Left lobe of liver (tissue), 2 donors: ENCODE measurements around the gene COA1. TPM values are rescaled to one million over a fixed set of nuclear protein-coding genes. Genes with fewer than 3 reads are reported as not detected.
"Not testable (repeated sequence)": the region's sequence is repeated elsewhere in the genome, so short reads cannot be mapped to it uniquely, and the experiment has no call there.

Experiments
- ATAC-seq: fragments of 200-7000 bp; cut with Tn5 transposase; one replicate; pipeline ENCODE4 v1.9.1; 2020; ENCODE audit warnings: mild to moderate bottlenecking, moderate library complexity
- DNase-seq: peaks from one replicate; pipeline ENCODE4 v3.0.0-alpha.2; 2020; ENCODE audit warnings: low spot score
- total RNA-seq: library from RNA; stranded (reverse); gene quantifications from one replicate; pipeline ENCODE4 v1.2.1, GENCODE V29; 2021
- donor health status: DM: no; HTN: no; CAD: no; lungs with moderate emphysema.
- donor health status: DM: no; HTN: yes; CAD: no.

Gene COA1
- total RNA-seq, 1 donor from 2014 or later, result 16.0 TPM

DNA sequence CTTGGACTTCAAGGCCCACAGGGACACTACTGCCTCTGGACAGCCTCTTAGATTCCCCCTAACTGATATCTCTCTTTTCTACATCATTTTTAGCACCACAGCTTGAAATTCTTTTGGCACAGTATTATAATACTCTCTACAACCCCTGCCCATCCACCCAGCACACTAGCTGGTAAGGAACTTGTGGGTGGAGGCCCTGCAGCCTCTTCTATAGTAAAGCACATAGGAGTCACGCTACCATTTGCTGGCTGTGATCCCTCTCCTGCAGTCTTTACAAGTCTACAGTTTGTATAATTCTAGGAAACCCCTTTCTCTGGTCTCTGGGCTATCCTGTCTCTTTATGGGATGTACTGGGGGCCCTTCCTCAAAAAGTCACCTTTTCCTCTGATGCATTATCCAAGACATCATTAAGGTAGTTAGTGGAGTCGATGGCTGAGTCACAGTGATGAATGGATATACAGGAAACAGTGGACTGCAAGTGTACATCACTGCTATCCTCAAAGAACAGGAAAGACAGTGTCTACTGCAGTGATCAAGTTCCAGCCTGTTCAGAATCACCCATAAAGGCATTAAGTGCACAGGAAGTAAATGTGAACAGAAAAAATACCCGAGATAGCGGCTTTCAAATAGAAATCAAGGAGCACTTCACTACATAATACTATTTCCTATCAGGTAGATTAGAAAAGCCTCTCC is 92.1 kb downstream of the COA1 start:
- ATAC-seq (no peak), DNase-seq (no peak)

DNA sequence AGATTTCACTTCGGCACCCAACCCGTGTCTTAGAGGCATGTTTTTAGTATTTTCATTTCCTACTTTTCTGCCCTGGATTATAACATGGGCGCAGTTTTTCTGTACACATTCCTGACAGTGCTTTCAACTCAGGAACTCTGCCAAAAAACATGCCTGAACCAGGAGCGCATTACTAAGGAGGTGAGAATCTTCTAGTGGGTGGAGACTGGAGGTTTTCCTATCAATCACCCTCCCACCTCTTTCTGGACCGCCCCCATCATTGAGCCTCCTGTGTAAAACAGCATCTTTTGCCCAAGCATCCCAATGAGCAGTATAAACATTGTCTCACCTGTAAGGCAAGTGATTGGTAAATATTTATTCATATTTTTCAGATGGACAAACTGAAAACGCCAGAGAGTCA is 93.2 kb downstream of the COA1 start:
- DNase-seq (no peak), ATAC-seq (no peak)

GRCh38 chr7:43634384-43634783 is 94.9 kb downstream of the COA1 start:
- DNase-seq, result no peak
- ATAC-seq, result no peak

DNA sequence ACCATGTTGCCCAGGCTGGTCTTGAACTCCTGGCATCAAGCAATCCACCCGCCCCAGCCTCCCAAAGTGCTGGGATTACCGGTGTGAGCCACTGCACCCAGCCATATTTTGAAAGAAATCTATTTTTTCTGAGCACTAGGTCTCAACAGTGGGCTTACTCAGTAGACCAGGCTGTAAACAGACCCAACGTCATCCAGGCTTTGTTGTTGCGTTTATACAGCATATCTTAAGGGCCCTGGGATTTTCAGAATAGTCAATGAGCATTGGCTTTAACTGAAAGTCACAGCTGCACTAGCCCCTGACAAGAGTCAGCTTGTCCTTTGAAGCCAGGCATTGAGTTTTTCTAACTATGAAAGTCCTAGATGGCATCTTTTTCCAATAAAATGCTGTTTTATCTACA is 96.6 kb downstream of the COA1 start:
- ATAC-seq (no peak), DNase-seq (no peak)

GRCh38 chr7:43631559-43631958 is 97.8 kb downstream of the COA1 start:
- DNase-seq (no peak), ATAC-seq (no peak)

GRCh38 chr7:43630482-43630881 is 98.8 kb downstream of the COA1 start:
- ATAC-seq (no peak), DNase-seq (no peak)

GRCh38 chr7:43629857-43630256 is 99.5 kb downstream of the COA1 start:
- ATAC-seq, result no peak
- DNase-seq, result no peak

DNA sequence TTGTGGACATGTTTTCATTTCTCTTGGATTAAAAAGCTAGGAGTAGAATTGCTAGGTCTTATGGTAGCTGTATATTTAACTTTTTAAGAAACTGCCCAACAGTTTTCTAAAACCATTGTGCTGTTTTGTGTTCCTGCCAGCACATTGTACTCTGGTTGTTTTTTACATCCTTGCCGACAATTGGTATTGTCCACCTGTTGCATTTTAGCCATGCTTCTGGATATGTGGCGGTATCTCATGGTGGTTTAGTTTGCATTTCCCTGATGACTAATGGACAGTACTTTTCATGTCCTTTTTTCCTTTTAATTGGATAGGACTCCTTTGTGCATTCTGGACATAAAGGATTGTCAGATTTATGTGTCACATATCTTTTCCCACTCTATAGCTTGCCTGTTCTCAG is 100.9 kb downstream of the COA1 start:
- ATAC-seq (no peak), DNase-seq (no peak)

DNA sequence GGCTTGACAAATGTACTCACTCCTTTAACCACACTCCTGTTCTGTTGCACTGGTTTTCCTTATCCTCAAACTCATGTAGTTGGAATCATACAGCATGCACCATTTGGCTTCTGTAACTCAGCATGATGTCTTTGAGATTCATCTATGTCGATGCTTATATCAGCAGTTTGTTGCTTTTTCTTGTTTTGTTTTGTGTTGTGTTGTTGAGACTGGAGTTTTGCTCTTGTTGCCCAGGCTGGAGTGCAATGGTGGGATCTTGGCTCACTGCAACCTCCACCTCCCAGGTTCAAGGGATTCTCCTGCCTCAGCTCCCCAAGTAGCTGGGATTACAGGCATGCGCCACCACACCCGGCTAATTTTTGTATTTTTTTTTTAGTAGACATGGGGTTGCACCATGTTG is 101.5 kb downstream of the COA1 start:
- not testable (repeated sequence) for ATAC-seq, DNase-seq

- ATAC-seq (no peak), DNase-seq (no peak)
These were observed 102.6 kb downstream of the COA1 start for GRCh38 chr7:43626695-43627094.

DNA sequence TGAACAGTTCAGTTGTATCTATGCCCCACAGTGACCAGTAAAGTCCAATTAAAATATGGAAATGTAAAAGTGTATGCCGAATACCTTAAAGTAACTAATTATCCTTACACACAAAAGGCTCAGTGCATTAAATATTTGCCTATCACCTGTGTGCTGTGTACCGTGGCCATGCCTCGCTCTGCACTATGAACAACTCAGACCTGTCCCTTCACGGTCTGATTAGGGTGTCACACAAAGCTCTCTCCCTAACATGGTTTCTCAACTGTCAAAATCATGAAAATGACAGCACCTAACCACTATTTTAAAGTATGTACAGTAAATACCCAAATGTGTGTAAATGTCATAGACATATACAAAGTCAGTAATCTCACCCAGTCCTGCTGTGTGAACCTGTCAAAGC is 103.3 kb downstream of the COA1 start:
- DNase-seq (no peak), ATAC-seq (no peak)

GRCh38 chr7:43625453-43625852 is 103.9 kb downstream of the COA1 start:
- no peak for ATAC-seq
- DNase-seq, result no peak

DNA sequence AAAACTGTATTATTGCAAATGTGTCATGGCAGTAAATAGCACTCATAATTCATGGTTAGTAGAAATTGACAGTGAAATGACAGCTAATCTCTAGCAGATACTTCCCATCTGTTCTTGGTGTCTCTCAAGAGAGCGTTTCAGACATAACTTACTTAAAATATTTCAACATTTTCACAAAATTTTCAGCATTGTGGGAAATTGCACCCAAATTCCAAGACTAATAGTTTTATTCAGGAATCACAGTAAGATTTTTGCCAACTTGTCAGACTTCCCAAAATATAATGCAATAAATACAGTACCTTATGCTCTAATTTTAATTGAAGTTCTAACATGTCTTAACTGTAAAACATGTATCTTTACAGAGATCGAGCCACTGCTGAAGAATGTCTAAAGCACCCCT is 105.2 kb downstream of the COA1 start:
- DNase-seq (no peak), ATAC-seq (no peak)

DNA sequence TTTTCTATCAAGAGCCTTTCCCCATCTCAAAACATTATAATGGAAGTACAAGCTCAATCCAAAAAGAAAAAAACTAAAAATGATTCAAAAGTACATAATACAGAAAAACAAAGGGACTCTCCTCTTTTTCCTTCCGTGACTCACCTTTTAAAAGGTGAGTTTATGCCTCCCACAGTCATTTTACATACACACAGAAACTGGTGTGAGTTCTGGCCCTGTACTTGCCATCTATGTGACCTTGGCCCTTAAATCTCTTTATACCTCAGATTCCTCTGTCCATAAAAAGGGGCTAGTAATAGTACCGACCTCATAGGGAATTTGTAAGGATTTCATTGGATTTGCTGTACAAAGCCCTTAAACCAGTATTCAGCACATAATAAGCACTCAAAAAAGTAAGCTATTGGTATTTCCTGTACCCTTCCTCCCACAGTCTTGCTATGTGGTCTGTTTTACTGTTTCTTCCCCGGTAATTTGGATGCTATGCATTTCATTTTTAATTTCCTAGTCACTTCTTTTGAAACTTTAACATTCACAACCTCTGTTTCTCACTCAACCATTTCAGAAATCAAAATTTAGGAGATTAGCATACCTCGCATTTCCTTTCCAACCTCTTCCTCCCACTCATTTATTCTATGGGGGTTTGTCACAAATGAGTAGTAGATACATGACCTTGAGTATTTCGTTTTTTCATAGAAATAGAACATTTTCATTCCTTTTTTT is 107.4 kb downstream of the COA1 start:
- no peak for ATAC-seq
- DNase-seq, result no peak

DNA sequence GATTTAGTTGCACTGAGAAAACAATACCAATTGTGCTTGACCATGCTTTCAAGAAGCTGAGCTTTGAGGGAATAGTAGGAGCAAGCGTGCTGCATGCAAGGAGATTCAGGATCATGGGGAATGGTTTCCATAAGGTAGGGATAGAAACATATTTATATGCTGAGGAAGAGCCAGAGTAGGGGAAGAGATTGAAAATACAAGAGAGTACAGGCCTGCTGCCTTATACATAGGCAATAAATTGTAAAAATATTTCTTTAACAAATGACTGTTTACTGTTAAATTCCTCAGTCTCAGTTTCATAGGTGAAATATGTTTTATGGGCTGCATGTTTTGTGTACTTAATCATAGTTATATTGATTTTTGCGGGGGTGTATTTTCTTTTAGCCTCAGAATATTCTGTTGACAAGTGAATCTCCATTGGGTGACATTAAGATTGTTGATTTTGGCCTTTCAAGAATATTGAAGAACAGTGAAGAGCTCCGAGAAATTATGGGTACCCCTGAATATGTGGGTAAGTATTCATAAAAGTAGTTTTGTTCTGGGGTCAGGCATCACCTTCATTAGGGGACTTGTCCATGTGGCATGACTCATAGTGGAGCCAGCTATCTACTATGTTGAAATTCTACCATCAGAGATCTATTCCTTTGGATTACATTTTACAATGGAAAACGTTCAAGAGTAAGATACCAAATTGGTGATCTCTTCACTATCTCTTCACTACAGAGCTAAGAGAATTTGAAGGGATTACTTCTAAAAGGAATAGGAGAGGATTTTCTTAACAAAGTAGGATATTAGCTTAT is 109.9 kb downstream of the COA1 start:
- ATAC-seq (no peak), DNase-seq (no peak)

GRCh38 chr7:43618073-43618472 is 111.2 kb downstream of the COA1 start:
- DNase-seq (no peak), ATAC-seq (no peak)

GRCh38 chr7:43616977-43617376 is 112.3 kb downstream of the COA1 start:
- DNase-seq (no peak), ATAC-seq (no peak)

DNA sequence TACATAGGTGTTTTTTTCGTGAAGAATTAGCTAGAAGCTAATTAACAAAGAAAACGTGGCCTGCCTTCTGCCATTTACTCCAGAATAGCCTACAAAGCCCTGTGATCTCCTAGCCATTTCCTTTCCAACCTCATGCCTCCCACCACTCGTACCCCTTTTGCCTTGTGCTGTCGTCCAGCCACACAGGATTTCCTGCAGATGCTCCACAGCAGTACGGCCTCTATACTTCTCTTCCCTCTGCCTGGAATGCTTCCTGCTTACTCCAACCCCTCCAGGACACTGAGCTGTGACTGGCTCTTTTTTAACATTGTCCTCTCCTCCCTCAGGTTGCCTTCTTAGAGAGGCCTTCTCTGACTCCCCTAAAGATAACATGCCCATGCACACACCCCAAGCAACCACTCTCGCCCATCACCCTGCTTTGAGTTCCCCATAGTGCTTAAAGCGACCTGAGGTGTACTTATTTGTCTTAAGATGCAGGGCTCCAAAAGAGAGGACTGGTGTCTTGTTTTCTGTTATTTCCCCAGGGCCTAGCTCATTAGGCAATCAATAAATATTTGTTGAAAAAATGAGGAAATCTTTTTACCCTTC is 113.7 kb downstream of the COA1 start:
- ATAC-seq (no peak), DNase-seq (no peak)

DNA sequence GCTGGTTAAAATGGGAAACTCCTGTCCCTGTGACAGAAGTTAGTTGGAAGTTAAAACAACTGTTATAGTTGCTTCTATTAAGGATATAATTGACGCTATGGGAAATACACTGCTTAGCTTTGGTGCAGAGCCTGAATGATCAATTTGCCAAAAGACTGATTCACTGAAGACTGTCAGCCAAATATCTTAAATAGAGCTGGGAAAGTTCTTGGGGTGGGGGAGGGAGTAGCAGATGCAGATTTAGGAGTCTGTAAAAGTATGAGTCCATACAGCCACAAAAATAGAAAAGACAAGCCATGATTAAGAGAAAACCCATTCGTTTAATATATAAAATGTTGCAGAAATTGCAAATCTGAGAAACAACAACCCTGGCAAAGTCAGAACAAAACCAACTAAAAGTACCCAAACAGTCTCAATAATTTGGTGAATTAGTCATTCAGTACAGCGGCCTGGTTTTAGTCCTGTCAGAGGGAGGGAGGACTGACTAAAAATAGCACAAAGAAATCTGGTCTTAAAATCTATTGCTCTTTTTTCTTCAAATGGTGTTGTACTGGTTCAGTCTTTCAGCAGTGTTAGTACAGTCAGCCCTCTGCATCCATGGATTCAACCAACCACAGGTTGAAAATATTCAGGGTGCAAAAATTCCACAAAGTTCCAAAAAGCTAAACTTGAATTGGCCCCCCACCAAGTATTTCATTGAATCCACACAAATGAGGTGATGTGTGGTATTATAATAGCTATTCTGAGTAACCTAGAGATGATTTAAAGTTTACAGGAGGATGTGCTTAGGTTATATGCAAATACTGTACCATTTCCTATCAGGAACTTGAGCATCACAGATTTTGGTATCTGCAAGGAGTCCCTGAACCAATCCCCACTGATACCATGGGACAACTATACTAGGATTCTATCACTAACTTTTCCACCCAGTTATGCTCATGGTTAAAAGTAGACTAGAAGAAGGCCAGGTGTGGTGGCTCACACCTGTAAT is 116.4 kb downstream of the COA1 start:
- no peak for ATAC-seq
- DNase-seq, result no peak

GRCh38 chr7:43612128-43612527 is 117.2 kb downstream of the COA1 start:
- no peak for ATAC-seq

More at GRCh38 chr7:43612128-43612527, 117.2 kb downstream of the COA1 start:
- no peak for DNase-seq
